Eye (tissue), 1 donor: ENCODE results near the gene PDGFD.
A peak's percentile ranks its signal among the peaks of the same experiment; 100 is the strongest.

Source experiments
- DNase-seq: peaks from one replicate; pipeline ENCODE4 v3.0.0-alpha.2; 2015

The PDGFD gene

GRCh38 chr11:104142698-104143097 lies 21.2 kb downstream of the PDGFD start:
- DNase-seq: no peak

GRCh38 chr11:104136861-104137260 lies 27.1 kb downstream of the PDGFD start:
- no peak for DNase-seq

GRCh38 chr11:104134745-104135144 lies 29.2 kb downstream of the PDGFD start:
- DNase-seq: no peak

DNA sequence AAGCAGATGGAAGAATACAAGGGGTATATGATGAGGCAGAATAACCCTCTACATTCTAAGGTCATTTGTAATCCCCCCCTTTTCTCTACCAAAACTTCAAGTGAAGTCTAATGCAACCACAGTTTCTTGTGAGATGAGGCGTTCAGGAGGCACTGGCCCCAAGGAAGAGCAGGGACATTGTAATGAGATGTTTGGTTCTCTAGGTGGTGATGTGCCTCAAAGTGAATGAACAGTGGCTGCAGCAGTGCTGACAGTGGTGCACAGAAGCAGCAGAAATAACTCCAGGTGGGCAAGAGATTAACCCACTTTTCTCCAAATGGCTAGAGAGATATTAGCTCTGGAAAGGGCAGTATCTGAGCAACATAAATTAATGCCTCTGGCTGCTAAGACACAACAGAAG lies 33.8 kb downstream of the PDGFD start:
- no peak for DNase-seq

DNA sequence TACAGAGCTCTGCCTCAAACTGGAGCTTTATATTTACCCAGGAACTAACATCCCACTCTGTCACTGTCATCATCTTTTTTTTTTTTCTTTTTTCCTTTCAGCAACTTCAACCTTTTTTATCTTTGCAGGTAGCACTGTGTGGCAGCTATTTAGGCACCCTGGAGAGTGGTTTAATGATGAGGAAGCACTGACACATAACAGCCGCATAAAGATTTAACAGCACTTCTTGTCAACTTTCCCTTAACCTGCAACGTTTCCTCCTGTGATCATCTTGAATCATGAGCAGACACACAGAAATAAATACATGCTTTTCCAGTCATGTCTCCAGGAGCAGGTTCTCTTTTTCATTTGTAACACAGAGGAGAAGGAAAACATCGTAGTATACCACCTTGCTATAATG lies 34.8 kb downstream of the PDGFD start:
- DNase-seq: no peak

DNA sequence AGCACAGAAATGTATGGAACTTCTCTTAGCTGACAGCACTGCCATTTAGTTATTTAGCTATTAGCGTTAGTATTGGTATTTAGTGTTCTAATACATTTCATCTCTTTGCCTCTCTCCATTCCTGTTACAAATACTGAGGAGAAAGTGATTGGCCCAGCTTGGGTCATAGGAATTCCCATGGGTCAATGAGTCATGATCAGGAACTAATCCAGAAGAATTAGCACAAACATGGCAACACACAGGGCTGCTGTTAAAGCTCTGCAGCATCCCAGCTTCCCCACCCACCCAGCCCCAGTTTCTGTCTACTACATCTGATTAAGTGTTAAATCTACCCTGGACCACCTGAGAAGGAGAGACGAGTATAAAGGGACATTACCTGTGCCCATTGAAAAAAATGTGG lies 36.1 kb downstream of the PDGFD start:
- DNase-seq: no peak

- DNase-seq: no peak
These were observed 37.5 kb downstream of the PDGFD start for GRCh38 chr11:104126464-104126863.

GRCh38 chr11:104124979-104125378 lies 39.0 kb downstream of the PDGFD start:
- DNase-seq: no peak

- no peak for DNase-seq
These were observed 41.1 kb downstream of the PDGFD start for GRCh38 chr11:104122836-104123235.

DNA sequence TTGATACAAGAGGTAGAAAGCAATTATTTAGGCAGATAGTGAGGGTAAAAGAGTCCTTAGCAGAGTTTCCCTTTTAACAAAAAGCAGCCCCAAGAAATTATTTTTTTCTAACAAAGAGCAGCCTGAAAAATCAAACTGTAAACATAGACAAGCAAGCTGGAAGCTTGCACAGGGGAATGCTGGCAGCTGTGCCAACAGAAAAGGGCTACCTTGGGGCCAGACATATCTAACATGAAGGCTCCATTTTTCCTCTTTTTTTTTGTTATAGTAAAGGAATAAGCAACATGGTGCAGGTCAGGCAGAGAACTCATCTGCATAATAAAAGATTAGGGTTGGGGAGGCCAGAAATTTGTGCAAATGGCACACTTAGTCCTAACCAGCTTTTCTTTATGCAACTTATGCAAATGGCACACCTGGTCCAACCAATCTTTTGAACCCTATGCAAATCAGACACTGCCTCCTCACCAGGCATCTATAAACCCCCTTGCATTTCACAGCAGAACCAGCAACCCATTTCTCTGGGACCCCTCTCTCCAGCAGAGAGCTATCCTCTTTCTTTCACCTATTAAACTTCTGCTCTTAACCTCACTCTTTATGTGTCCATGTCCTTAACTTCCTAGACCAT lies 41.8 kb downstream of the PDGFD start:
- no peak for DNase-seq

DNA sequence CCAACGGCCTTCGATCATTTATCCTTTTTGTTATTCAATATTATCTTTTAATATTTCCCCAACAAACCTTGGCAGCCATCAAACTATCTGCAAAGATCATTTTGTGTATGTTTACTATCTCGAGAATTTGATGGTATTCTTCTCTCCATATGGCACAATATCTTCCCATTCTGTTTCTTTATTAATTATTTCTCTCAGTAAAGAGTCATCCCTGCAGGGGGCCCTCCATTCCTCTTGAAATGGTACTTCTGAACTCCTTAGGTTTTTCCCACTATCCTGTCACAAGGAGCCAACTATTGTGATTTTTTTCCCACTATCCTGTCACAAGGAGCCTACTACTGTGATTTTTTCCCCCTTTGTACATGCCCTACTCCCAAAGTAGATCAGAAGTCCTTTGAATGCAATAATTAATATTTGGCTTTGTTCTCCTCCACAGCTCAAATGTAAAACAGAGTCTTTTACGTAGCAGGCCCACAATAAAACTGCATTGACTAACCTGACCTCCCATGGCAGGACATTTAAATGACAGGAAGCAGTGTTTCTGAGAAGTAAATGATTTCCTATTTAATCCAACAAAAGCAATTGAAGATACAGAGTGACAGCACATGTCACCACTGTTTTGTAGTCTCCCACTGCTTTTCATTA lies 43.3 kb downstream of the PDGFD start:
- DNase-seq: peak; percentile 52

DNA sequence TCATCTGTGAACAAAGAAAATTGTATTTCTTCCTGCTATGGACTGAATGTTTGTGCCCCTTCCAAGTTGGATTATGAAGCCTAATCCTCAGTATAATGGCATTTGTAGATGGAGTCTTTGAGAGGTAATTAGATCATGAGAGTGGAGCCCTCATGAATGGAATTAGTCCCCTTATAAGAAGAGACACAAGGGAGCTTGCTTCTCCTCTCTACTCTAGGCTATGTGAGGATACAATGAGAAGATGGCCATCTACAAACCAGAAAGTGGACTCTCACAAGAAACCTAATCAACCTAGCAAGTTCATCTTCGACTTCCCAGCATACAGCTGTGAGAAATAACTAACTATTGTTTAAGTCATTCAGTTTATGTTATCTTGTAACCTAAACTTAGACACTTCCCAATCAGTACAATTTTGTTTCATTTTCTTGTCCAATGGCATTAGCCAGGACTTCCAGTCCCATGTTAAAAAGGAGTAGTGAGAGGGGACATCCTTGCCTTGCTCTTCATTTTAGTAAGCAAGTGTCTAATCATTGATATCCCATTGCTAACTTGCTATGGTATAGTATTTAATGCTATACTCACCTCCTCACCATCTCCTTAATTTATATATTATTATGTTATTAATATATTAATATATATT lies 45.7 kb downstream of the PDGFD start:
- peak; percentile 48 for DNase-seq

DNA sequence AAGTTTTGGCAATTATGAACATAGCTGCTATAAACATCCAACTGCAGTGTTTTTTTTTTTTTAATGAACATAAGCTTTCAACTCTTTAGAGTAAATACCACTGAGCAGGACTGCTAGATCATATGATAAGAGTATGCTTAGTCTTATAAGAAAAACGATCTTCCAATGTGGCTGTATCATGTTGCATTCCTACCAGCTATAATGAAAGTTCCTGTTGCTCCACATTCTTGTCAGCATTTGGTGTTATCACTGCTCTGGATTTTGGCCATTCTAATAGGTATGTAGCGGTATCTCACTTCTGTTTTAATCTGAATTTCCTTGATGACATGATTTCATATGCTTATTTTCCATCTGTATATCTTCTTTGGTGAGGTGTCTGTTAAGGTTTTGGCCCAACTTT lies 50.4 kb downstream of the PDGFD start:
- no peak for DNase-seq

DNA sequence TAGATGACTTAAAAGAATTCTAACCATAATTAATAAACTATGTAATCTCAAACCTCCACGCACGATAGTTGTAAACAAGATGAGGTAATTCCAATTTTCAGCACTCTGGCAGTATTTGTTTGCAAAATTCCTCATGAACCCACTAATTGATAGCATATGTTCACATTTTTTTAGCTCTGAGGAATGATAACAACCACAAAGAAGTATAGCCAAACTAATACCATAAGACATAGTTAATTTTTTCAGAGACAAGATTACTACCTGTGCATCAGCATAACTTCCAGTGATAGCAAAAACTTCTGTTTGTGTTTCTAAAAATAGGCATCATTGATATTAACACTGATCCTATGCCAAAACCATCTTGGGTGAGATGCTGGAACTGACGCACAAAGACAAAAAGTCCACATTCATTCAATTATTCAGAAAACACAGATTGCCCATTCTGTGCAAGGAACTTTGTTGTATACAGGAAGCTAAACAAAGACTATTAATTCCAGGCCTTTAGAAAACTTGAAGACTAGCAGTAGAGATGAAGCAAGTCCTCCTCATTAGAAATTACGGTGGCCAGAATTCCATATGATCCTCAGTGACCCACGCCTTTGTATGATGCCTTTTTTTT lies 57.7 kb downstream of the PDGFD start:
- DNase-seq: peak; percentile 52

DNA sequence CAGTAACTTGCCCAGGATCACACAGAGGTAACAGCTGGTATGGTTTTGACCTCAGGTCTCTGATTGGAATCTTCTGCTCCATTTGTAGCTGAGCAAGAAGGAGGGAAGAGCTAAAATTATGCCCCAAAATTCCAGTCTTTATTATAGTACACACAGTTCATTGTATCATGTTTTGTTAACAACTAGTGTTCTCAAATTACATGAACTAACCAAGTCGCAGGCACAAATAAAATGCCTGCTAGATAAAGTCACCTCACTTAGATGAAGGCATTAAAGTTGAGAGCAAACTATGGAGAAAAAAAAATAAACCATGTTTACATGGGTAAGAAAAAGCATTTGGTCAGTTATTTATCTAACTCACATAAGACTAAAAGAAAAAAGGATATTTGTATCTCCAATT lies 58.8 kb downstream of the PDGFD start:
- no peak for DNase-seq

GRCh38 chr11:104104664-104105063 lies 59.3 kb downstream of the PDGFD start:
- no peak for DNase-seq

DNA sequence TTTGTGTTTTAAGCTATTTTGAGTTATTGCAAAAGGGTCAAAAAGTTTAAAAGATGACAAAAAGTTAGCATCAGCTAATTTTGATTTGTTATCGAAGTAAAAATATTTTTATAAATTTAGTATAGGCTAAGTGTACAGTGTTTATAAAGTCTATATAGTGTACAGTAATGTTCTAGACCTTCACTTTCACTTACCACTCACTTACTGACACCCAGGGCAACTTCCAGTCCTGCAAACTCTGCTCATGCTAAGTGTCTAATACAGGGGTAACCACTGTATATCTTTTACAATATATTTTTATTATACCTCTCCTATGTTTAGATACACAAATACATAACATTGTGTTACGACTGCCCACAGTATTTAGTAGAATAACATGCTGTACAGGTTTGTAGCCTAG lies 59.7 kb downstream of the PDGFD start:
- DNase-seq: no peak

- DNase-seq: no peak
These were observed 65.4 kb downstream of the PDGFD start for GRCh38 chr11:104098555-104098954.

- no peak for DNase-seq
These were observed 65.8 kb downstream of the PDGFD start for GRCh38 chr11:104098132-104098531.

GRCh38 chr11:104096900-104097299 lies 67.0 kb downstream of the PDGFD start:
- DNase-seq: no peak

DNA sequence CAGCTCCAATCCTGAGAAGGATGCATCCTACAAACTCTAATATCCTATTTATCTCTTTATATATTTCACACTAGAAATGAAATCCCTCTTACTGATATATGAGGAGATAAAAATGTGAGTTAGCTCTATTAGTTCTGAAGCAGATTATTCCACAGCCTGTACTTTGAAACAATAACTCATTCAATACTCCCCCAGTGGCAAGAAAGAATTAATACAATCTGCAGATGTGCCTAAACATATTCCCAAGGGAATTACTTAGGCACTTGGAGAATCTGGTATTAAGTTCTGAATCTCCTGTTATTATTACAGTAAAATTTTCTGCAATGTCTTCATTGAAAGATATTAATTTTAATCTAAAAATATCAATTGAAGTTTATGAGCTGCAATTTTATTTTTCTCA lies 68.2 kb downstream of the PDGFD start:
- DNase-seq: no peak

DNA sequence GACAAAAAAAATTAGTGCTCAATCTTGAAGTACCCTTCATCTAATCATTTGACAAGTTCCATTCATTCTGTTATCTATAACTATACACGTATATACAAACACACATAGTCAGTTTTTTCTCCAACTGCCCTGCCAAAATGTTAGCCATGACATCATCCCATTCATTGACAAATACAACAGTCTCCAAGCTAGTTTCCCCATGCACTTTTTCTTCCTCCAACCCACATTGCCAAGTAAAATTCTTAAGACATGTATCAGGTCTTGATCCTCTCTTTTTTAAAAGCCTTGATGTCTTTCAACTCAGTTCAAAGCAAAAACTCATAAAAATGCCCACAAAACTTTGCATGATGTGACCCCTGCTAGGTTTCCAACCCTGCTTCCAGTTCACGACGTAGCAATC lies 69.4 kb downstream of the PDGFD start:
- DNase-seq: no peak

DNA sequence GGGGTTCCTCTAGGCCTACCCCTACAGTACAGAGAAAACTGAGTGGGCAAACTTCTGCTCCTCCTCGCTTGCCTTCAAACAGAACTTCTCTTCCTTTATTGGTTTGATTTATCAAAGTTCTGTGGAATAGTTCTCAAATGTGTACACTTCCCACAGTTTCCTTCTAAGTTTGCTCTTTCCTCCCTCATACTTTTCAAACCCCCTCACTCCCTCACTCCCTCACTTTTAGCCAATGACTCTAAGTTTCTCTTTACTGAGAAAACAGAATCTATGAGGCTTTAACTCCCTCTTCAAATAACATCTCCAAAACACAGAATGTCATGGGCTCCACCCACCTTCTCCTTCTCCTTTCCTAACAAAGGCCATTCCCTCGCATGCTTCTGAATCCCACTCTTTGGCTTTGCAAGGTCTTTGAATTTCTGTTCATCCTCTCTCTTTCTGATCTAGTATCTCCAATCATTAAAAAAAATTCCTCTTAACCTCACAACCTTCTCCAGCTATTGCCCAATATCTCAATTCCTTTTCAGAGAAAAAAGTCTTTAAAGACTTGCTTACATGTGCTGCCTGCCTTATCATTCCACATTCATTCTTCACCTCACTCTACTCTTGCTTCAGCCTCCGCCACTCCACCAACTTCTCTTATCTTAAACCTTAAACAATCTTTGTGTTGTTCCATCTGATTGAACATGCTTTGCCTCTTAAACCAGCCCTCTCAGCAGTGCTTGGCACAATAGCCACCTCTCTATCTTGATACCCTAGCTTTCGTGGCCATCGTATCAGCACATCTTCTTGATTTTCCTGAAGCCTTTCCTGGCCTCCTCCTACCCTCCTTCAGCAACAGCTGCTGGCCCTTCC lies 70.3 kb downstream of the PDGFD start:
- no peak for DNase-seq
